Measurements from ENCODE around the gene TMEM217. TPM values are rescaled to one million over a fixed set of nuclear protein-coding genes. Genes with fewer than 3 reads are reported as not detected.
"Not testable (repeated sequence)": the region's sequence is repeated elsewhere in the genome, so short reads cannot be mapped to it uniquely, and the experiment has no call there.

Gene TMEM217
- 1.6 TPM for total RNA-seq

- peak; percentile 100 for ATAC-seq
- peak; percentile 97 for DNase-seq (ENCODE audit: low spot score)
- intact Hi-C loops (cut with DNase I) = no loop called here
Observed at GRCh38 chr6:37257634-37258404, at the start of gene TMEM217, which contains the start of gene TBC1D22B. Gene TMEM217 (minus strand): TSS chr6:37258144. CDS start chr6:37219030, 39,114 bp downstream. Gene TBC1D22B (plus strand): TSS chr6:37257772. CDS start chr6:37257918, 146 bp downstream.

DNA sequence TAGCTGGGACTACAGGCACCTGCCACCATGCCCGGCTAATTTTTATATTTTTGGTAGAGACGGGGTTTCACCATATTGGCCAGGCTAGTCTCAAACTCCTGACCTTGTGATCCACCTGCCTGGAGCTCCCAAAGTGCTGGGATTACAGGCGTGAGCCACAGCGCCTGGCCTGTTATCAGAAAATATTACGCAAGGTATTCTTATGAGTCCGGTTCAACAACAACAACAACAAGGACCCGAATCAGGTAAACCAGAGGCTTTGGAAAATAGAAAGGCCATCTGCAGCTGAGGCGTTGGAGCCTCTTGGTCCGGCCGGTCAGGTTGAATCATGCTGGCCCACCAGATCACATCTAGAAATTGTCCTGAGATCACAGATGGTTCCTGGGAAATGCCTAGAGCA, 49.5 kb upstream of the TMEM217 start:
- intact Hi-C loops (cut with DNase I) = loop anchor here (2.0 kb wide), 1 partner anchor 71 kb away; no protein-coding TSS in a partner anchor
- ATAC-seq; DNase-seq (ENCODE audit: low spot score): not testable (repeated sequence)

GRCh38 chr6:37306624-37307222, 48.8 kb upstream of the TMEM217 start:
- ATAC-seq (no peak), DNase-seq (ENCODE audit: low spot score) (no peak)
- intact Hi-C loops (cut with DNase I) = loop anchor here (2.0 kb wide), 1 partner anchor 72 kb away; no protein-coding TSS in a partner anchor

GRCh38 chr6:37305841-37306425, 48.0 kb upstream of the TMEM217 start:
- DNase-seq (ENCODE audit: low spot score) (no peak), ATAC-seq (no peak)
- intact Hi-C loops (cut with DNase I) = loop anchor here (2.0 kb wide), 1 partner anchor 73 kb away; no protein-coding TSS in a partner anchor

DNA sequence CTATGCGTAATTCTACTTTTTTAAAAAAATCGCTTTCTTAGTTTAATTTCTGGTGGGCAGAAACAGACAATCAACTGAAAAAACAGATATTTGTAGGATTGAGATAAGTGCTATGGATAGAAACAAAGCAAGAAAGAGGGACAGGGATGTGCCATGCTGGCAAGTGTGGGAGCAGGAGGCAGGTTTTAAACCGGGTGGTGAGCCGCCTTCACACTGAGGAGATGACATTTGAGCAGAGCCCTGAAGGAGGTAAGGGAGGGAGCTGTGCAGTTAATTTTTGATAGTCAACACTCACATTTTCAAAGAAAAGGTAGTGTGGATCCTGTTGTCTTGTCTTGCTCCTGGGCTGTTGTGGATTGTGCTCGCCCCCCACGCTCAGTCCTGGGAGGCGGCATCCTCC, 46.8 kb upstream of the TMEM217 start:
- DNase-seq (ENCODE audit: low spot score) (no peak), ATAC-seq (no peak)
- intact Hi-C loops (cut with DNase I) = no loop called here

DNA sequence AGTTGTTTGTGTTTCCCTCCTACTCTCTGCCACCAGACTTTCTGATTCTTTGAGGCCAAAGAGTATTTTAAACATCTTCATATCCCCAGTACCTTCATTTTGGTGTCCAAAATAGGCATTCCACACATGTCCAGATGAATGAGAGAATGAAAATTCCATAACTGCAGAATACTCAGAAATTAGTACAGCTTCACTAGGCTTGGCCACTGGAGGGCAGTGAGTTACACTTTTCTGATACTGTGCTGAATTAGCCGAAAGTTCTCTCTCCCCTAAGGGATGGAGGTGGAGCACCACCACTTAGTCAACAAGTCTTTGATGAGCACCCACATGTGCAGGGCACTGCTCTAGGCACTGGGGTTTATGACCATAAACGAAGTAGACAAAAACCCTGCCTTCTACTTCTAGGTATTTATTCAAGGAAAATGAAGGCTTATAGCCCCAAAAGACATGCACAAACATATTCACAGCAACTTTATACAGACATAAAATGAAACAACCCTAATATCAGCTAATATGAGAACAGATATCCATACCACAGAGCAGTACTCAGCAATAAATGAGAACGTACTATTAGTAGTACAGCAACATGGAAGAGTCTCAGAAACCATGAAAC, 46.1 kb upstream of the TMEM217 start:
- ATAC-seq = peak; percentile 66
- intact Hi-C loops (cut with DNase I) = no loop called here

GRCh38 chr6:37303091-37303660, 45.2 kb upstream of the TMEM217 start:
- DNase-seq (ENCODE audit: low spot score) (no peak), ATAC-seq (no peak)
- intact Hi-C loops (cut with DNase I) = no loop called here

More for the DNA sequence above, 46.1 kb upstream of the TMEM217 start:
- DNase-seq (ENCODE audit: low spot score) = no peak

DNA sequence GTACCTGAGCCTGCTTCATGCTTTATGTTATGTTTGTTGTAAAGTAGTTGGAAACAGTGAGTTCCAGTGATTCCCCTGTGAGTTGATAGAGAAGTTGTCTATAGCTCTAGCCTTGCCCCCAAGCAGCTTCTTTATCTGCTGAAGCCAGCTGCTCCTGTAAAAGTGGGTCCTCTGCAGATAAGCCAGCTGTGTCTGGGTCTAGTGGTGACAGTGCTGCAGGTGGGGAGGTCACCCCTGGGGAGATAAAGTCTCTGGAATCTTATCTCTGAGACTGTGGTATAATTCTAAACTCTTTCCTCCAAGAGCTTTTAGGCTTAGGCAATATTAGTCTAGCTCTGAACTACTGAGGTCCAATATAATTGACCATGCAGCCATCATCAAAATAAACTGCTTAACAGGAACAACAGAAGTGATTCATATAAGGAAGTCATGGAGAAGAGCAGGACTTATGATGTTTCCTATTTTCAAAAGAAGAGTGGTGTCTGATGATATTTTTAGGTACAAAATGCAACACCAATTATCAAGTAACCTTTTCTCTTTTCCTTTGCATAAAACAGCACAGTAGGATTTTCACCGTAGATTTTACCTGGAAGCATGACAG, 44.2 kb upstream of the TMEM217 start:
- ATAC-seq = no peak
- intact Hi-C loops (cut with DNase I) = no loop called here
- DNase-seq (ENCODE audit: low spot score) = no peak

- ATAC-seq (no peak), DNase-seq (ENCODE audit: low spot score) (no peak)
- intact Hi-C loops (cut with DNase I) = no loop called here
Observed at GRCh38 chr6:37299990-37300389, 42.0 kb upstream of the TMEM217 start.

- no peak for ATAC-seq
- intact Hi-C loops (cut with DNase I) = no loop called here
- DNase-seq (ENCODE audit: low spot score) = no peak
Observed at GRCh38 chr6:37298958-37299357, 41.0 kb upstream of the TMEM217 start.

- ATAC-seq; intact Hi-C loops (cut with DNase I); DNase-seq (ENCODE audit: low spot score): not testable (repeated sequence)
Observed at GRCh38 chr6:37297637-37298036, 39.7 kb upstream of the TMEM217 start.

DNA sequence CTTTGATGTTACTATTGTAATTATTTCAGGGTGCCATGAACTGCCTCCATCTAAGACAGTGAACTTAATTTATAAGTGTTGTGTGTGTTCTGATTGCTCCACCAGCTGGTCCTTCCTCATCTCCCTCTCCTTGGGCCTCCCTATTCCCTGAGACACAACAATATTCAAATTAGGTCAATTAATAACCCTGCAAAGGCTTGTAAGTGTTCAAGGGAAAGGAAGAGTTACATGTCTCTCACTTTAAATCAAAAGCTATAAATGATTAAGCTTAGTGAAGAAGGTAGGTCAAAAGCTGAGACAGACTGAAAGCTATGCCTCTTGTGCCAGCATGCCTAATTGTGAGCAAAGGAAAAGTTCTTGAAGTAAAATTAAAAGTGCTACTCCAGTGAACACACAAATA, 35.5 kb upstream of the TMEM217 start:
- intact Hi-C loops (cut with DNase I) = no loop called here
- ATAC-seq (no peak), DNase-seq (ENCODE audit: low spot score) (no peak)

DNA sequence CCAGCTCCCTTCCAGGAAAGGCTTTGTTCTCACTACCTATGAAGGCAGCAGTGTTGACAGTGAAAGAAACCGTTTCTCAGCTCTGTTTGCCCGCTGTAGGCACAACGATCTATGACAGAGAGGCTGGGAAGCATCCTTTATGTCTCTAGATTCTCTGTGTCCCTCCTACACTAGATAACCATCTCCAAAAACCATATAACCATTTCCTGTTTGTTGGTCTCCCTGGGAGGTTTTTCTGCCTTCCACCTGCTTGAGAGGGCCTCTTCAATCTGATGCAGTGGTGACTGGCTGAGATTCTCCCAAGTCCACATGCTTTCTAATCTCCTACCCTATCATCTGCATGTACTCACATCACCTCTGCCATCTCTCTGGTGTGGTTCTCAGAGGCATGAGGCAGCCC, 32.0 kb upstream of the TMEM217 start:
- ATAC-seq (no peak), DNase-seq (ENCODE audit: low spot score) (no peak)
- intact Hi-C loops (cut with DNase I) = no loop called here

DNA sequence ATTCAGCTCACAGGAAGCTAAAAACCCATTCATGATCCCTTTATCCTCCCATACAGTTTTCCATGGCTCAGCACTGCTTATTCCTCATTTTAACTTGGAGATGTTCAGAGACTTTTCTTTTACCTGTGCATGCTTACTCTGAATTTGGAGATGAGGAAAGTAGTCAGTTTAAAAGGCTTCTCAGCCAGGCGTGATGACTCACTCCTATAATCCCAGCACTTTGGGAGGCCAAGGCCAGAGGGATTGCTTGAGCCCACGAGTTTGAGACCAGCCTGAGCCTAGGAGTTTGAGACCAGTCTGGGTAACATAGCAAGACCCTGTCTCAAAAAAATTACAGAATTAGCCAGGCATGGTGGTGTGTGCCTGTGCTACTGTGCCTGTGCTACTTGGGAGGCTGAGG, 30.3 kb upstream of the TMEM217 start:
- no peak for ATAC-seq
- DNase-seq (ENCODE audit: low spot score) = no peak
- intact Hi-C loops (cut with DNase I) = no loop called here

DNA sequence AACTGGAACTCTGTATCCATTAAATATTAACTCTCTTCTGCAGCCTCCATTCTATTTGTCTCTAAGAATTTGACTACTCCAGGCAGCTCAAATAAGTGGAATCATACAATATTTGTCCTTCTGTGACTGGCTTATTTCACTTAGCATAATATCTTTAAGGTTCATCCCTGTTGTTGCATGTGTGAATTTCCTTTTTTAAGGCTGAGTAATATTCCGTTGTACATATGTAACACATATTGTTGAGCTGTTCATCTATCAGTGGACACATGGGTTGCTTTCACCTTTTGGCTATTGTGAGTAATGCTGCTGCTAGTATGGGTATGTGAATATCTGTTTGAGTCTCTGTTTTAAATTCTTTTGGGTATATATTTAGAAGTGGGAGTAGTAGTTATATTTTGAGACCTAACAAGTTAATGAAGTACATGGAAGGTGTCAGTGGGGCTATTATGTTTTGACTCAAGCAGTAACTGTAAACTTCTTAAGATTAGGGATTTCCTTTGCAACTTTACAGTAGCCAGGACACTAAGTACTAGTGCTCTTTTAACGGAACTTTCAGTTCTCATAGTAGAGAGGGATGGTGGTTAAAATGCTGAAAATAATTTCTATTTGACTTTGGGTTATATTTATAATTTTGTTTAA, 29.7 kb upstream of the TMEM217 start:
- ATAC-seq = no peak
- no peak for DNase-seq (ENCODE audit: low spot score)
- intact Hi-C loops (cut with DNase I) = no loop called here

GRCh38 chr6:37285861-37286311, 27.9 kb upstream of the TMEM217 start:
- DNase-seq (ENCODE audit: low spot score) = no peak
- ATAC-seq = no peak
- intact Hi-C loops (cut with DNase I) = no loop called here

- intact Hi-C loops (cut with DNase I) = no loop called here
- ATAC-seq = no peak
- no peak for DNase-seq (ENCODE audit: low spot score)
Observed at GRCh38 chr6:37284781-37285180, 26.8 kb upstream of the TMEM217 start.

DNA sequence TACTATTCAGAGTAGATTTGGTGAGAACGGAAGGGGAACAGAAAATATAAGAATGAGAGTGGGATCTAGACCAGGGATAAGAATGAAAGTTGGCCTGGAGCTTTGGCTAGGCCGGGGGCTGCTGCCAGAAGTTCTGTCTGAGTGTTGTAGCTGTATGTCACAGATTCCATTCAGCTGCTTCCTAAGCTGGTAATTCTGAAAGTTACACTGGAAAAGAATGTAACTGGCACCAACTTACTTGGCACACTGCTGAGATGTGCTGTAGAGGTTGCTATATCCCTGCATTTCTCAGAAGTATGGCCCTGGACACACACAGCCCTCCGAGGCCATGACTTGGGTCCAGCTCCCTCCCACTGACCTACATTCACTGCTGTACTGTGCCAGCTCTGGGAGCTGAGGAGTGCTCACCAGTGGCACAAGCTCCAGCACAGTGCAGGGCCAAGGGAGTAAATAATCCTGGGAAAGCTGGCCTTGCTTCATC, 25.8 kb upstream of the TMEM217 start:
- peak; percentile 88 for ATAC-seq
- intact Hi-C loops (cut with DNase I) = no loop called here
- no peak for DNase-seq (ENCODE audit: low spot score)

Measured in sciatic nerve (tissue), 2 donors.